ENCODE data around the gene MICALL1.

The MICALL1 gene

GRCh38 chr22:37906364-37907008, 389 bp downstream of the MICALL1 start:
- TF ChIP-seq, protein P1, sequence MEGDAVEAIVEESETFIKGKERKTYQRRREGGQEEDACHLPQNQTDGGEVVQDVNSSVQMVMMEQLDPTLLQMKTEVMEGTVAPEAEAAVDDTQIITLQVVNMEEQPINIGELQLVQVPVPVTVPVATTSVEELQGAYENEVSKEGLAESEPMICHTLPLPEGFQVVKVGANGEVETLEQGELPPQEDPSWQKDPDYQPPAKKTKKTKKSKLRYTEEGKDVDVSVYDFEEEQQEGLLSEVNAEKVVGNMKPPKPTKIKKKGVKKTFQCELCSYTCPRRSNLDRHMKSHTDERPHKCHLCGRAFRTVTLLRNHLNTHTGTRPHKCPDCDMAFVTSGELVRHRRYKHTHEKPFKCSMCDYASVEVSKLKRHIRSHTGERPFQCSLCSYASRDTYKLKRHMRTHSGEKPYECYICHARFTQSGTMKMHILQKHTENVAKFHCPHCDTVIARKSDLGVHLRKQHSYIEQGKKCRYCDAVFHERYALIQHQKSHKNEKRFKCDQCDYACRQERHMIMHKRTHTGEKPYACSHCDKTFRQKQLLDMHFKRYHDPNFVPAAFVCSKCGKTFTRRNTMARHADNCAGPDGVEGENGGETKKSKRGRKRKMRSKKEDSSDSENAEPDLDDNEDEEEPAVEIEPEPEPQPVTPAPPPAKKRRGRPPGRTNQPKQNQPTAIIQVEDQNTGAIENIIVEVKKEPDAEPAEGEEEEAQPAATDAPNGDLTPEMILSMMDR (IDR thresholded peaks at IDR 0.05), result peak; percentile 37
- TF ChIP-seq ZFX (IDR thresholded peaks at IDR 0.05; ENCODE audit: borderline replicate concordance), result no peak
- peak overlapping the region; percentile 67 for H3K27ac ChIP-seq

GRCh38 chr22:37907036-37907954, 1.2 kb downstream of the MICALL1 start:
- TF ChIP-seq, protein P1 (IDR thresholded peaks at IDR 0.05), result no peak
- TF ChIP-seq ZFX (IDR thresholded peaks at IDR 0.05; ENCODE audit: borderline replicate concordance), result no peak
- peak overlapping the region; percentile 67 for H3K27ac ChIP-seq

GRCh38 chr22:37909766-37910165, 3.7 kb downstream of the MICALL1 start:
- H3K27ac ChIP-seq, result no peak overlapping the region
- TF ChIP-seq, protein P1 (IDR thresholded peaks at IDR 0.05), result no peak
- no peak for TF ChIP-seq ZFX (IDR thresholded peaks at IDR 0.05; ENCODE audit: borderline replicate concordance)

- no peak for TF ChIP-seq ZFX (IDR thresholded peaks at IDR 0.05; ENCODE audit: borderline replicate concordance)
- H3K27ac ChIP-seq, result no peak overlapping the region
Measured at GRCh38 chr22:37910890-37911672, 5.0 kb downstream of the MICALL1 start.

DNA sequence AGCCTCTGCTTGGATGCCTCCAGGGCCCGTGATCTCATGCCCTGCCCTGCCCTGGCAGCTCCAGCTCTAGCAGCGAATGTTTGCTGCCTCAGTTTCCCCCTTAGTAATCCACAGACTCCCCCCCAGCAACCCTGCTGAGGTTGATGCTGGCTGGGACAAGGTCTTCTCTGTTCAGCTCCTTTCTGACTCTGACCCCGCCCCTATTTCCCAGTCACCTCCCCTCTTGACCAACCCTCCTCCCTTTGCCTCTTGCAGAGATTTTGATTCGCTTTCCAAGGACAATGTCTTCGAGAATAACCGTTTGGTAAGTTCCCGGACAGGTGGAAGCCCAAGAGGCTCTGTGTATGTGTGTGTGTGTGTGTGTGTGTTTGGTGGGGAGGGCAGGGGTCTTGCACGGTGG, 5.6 kb downstream of the MICALL1 start:
- no peak for TF ChIP-seq ZFX (IDR thresholded peaks at IDR 0.05; ENCODE audit: borderline replicate concordance)
- TF ChIP-seq, protein P1 (IDR thresholded peaks at IDR 0.05), result no peak
- H3K27ac ChIP-seq, result no peak overlapping the region

DNA sequence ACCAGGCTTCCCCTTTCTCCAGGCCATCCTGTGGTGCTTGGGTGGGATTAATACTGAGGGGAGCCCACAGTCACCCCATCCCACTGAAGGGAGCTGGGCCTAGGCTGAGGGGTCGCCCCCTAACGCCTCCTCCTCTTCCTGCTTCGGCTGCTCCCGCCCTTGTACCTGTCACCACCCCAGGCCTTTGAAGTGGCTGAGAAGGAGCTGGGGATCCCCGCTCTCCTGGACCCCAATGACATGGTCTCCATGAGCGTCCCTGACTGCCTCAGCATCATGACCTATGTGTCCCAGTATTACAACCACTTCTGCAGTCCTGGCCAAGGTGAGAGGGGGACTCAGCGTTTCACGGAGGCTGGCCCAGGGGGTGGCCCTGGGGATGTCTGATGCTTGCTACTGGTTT, 6.1 kb downstream of the MICALL1 start:
- TF ChIP-seq, protein P1 (IDR thresholded peaks at IDR 0.05), result no peak
- TF ChIP-seq ZFX (IDR thresholded peaks at IDR 0.05; ENCODE audit: borderline replicate concordance), result no peak
- H3K27ac ChIP-seq, result no peak overlapping the region

- H3K27ac ChIP-seq, result no peak overlapping the region
- TF ChIP-seq, protein P1 (IDR thresholded peaks at IDR 0.05), result no peak
- TF ChIP-seq ZFX (IDR thresholded peaks at IDR 0.05; ENCODE audit: borderline replicate concordance), result no peak
Measured at GRCh38 chr22:37913233-37913721, 7.2 kb downstream of the MICALL1 start.
